GM12878 (cell line): ENCODE measurements around the gene GVQW3. TPM values are rescaled to one million over a fixed set of nuclear protein-coding genes. Genes with fewer than 3 reads are reported as not detected.

Experiments used
- BMI1 ChIP-seq: fragments of 450-650 bp; IDR thresholded peaks from 2 replicates; pipeline ENCODE4 v1.6.1; 2016; ENCODE audit warnings: mild to moderate bottlenecking, moderate library complexity, borderline replicate concordance
- HDGF ChIP-seq: fragments of 450-650 bp; IDR thresholded peaks from 2 replicates; pipeline ENCODE4 v1.6.1; 2016; ENCODE audit warnings: antibody characterized with exemption
- NFIC ChIP-seq: IDR thresholded peaks from 2 replicates; pipeline ENCODE4 v1.6.1; 2012; ENCODE audit warnings: low read depth, mild to moderate bottlenecking, inconsistent platforms, low read length, moderate library complexity
- NFYA ChIP-seq: IDR thresholded peaks from 2 replicates; pipeline ENCODE4 v1.6.1; 2011; ENCODE audit warnings: low read depth, mild to moderate bottlenecking, low read length, improper control_type of control experiment, borderline replicate concordance
- POU2F2 ChIP-seq: IDR thresholded peaks from 3 replicates; pipeline ENCODE4 v1.6.1; 2011; ENCODE audit warnings: low read depth, mild to moderate bottlenecking, low read length, borderline replicate concordance
- RBBP5 ChIP-seq: fragments of 200-600 bp; sonication (generic); conservative IDR thresholded peaks from 2 replicates; pipeline ENCODE4 v1.6.1; 2016
- SIX5 ChIP-seq: IDR thresholded peaks from 2 replicates; pipeline ENCODE4 v1.6.1; 2011; ENCODE audit warnings: mild to moderate bottlenecking, low read depth, low read length, moderate library complexity; ENCODE audit not compliant: severe bottlenecking
- SREBF2 ChIP-seq: IDR thresholded peaks from 2 replicates; pipeline ENCODE4 v1.6.1; 2012; ENCODE audit warnings: mild to moderate bottlenecking, low read length
- TAF1 ChIP-seq: IDR thresholded peaks from 2 replicates; pipeline ENCODE4 v1.6.1; 2011; ENCODE audit warnings: mild to moderate bottlenecking, low read depth, low read length, borderline replicate concordance
- polyA plus RNA-seq, 11 experiments: library from polyadenylated mRNA; depleted of rRNA in 4 of 11; unstranded in 6 of 11; stranded (reverse) in 5 of 11; fragments of >200 nt; fragmentation: Nextera tagmentation in 4 of 11; fragmentation: Illumina TruSeq in 1 of 11; extraction: Ambion mirVana in 4 of 11; extraction: Trizol in 1 of 11; gene quantifications; 1 replicate in 1 of 11; 2 replicates in 10 of 11; pipeline versions ENCODE4 v1.2.1 to v1.2.3, GENCODE V29; 2011 to 2016; ENCODE audit warnings: inconsistent platforms in 2 of 11, missing spikeins in 2 of 11, low read depth in 1 of 11
- total RNA-seq, 4 experiments: library from RNA; depleted of rRNA in 3 of 4; stranded (reverse); fragments of >200 nt in 3 of 4; fragmentation: Illumina TruSeq in 1 of 4; extraction: Trizol in 1 of 4; gene quantifications; 2 replicates each; pipeline versions ENCODE4 v1.2.1 to v1.2.3, GENCODE V29; 2013 to 2021
- TF ChIP-seq, protein P1 (sequence below): fragments of 450-650 bp; IDR thresholded peaks from 2 replicates; pipeline ENCODE4 v1.6.1; 2017; ENCODE audit warnings: borderline replicate concordance
- TF ChIP-seq, protein P2 (sequence below): IDR thresholded peaks from 2 replicates; pipeline ENCODE4 v1.6.1; 2012; ENCODE audit warnings: improper control_type of control experiment, low read depth, low read length; ENCODE audit not compliant: insufficient replicate concordance

Gene GVQW3
- total and polyA plus RNA-seq, 10 of the 15 experiments (the other 5 are each of a cell fraction or from before 2014, with no cell fraction given): 0.13 to 3.3 (median 1.7) TPM

DNA sequence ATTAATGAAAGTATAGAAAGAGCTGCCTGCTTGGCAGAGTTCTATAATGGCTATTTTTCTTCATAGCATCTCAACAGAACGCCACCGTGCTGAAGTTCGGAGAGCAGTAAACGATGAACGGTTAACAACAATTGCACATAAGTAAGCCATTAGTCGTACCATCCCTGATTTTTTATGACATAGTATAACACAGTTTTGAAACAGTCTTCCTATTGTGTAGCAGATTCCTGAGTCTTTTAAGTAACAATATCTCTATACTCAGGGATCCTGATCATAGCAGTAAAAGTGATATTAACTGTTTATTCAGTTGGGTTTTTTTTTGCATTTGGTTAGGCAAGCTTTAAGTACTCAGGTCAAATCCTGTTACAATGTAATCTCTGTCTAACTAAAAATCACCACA lies 72.1 kb downstream of the GVQW3 start (continued):
- TF ChIP-seq, protein P1, sequence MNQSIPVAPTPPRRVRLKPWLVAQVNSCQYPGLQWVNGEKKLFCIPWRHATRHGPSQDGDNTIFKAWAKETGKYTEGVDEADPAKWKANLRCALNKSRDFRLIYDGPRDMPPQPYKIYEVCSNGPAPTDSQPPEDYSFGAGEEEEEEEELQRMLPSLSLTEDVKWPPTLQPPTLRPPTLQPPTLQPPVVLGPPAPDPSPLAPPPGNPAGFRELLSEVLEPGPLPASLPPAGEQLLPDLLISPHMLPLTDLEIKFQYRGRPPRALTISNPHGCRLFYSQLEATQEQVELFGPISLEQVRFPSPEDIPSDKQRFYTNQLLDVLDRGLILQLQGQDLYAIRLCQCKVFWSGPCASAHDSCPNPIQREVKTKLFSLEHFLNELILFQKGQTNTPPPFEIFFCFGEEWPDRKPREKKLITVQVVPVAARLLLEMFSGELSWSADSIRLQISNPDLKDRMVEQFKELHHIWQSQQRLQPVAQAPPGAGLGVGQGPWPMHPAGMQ: no peak
- TF ChIP-seq BMI1: no peak
- TF ChIP-seq NFYA: no peak
- no peak for TF ChIP-seq HDGF
- TF ChIP-seq, protein P2, sequence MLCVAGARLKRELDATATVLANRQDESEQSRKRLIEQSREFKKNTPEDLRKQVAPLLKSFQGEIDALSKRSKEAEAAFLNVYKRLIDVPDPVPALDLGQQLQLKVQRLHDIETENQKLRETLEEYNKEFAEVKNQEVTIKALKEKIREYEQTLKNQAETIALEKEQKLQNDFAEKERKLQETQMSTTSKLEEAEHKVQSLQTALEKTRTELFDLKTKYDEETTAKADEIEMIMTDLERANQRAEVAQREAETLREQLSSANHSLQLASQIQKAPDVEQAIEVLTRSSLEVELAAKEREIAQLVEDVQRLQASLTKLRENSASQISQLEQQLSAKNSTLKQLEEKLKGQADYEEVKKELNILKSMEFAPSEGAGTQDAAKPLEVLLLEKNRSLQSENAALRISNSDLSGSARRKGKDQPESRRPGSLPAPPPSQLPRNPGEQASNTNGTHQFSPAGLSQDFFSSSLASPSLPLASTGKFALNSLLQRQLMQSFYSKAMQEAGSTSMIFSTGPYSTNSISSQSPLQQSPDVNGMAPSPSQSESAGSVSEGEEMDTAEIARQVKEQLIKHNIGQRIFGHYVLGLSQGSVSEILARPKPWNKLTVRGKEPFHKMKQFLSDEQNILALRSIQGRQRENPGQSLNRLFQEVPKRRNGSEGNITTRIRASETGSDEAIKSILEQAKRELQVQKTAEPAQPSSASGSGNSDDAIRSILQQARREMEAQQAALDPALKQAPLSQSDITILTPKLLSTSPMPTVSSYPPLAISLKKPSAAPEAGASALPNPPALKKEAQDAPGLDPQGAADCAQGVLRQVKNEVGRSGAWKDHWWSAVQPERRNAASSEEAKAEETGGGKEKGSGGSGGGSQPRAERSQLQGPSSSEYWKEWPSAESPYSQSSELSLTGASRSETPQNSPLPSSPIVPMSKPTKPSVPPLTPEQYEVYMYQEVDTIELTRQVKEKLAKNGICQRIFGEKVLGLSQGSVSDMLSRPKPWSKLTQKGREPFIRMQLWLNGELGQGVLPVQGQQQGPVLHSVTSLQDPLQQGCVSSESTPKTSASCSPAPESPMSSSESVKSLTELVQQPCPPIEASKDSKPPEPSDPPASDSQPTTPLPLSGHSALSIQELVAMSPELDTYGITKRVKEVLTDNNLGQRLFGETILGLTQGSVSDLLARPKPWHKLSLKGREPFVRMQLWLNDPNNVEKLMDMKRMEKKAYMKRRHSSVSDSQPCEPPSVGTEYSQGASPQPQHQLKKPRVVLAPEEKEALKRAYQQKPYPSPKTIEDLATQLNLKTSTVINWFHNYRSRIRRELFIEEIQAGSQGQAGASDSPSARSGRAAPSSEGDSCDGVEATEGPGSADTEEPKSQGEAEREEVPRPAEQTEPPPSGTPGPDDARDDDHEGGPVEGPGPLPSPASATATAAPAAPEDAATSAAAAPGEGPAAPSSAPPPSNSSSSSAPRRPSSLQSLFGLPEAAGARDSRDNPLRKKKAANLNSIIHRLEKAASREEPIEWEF: no peak
- TF ChIP-seq SREBF2: no peak
- no peak for TF ChIP-seq RBBP5
- no peak for TF ChIP-seq TAF1
- no peak for TF ChIP-seq POU2F2
- no peak for TF ChIP-seq SIX5
- no peak for TF ChIP-seq NFIC
